NB4 (cell line): ENCODE results near the gene PIBF1.

Experiments
- MAX ChIP-seq: IDR thresholded peaks from 2 replicates; pipeline ENCODE4 v1.6.1; 2011; ENCODE audit warnings: low read depth, low read length
- POLR2A ChIP-seq: IDR thresholded peaks from 2 replicates; pipeline ENCODE4 v1.6.1; 2011; ENCODE audit warnings: mild to moderate bottlenecking; ENCODE audit not compliant: insufficient read length; ENCODE audit errors: extremely low read depth
- TF ChIP-seq, protein P1 (sequence below): IDR thresholded peaks from one replicate; pipeline ENCODE4 v1.5.1; 2012; ENCODE audit warnings: low read depth, low read length

GRCh38 chr13:73034901-73035300 is 253.0 kb downstream of the PIBF1 start:
- TF ChIP-seq, protein P1, sequence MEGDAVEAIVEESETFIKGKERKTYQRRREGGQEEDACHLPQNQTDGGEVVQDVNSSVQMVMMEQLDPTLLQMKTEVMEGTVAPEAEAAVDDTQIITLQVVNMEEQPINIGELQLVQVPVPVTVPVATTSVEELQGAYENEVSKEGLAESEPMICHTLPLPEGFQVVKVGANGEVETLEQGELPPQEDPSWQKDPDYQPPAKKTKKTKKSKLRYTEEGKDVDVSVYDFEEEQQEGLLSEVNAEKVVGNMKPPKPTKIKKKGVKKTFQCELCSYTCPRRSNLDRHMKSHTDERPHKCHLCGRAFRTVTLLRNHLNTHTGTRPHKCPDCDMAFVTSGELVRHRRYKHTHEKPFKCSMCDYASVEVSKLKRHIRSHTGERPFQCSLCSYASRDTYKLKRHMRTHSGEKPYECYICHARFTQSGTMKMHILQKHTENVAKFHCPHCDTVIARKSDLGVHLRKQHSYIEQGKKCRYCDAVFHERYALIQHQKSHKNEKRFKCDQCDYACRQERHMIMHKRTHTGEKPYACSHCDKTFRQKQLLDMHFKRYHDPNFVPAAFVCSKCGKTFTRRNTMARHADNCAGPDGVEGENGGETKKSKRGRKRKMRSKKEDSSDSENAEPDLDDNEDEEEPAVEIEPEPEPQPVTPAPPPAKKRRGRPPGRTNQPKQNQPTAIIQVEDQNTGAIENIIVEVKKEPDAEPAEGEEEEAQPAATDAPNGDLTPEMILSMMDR: no peak
- TF ChIP-seq POLR2A (no peak), MAX (no peak)
